Transverse colon (tissue), 4 donors: Measurements from ENCODE around the gene PILRA.

Source experiments
- CTCF ChIP-seq, 5 experiments: fragments of 200-600 bp in 3 of 5; fragments of 450-650 bp in 2 of 5; sonication (generic) in 3 of 5; IDR thresholded peaks; 1 replicate in 2 of 5; 2 replicates in 3 of 5; pipeline ENCODE4 v1.5.1; 2016 to 2017; ENCODE audit warnings: antibody characterized with exemption in 5 of 5, inconsistent platforms in 3 of 5, mild to moderate bottlenecking in 2 of 5, moderate library complexity in 1 of 5
- POLR2A ChIP-seq: fragments of 450-650 bp; IDR thresholded peaks from one replicate; pipeline ENCODE4 v1.6.1; 2016; ENCODE audit warnings: antibody characterized with exemption, mild to moderate bottlenecking, moderate library complexity
- POLR2AphosphoS5 ChIP-seq, 3 donors: sonication (generic); formaldehyde crosslinking; IDR thresholded peaks; one replicate each; pipeline ENCODE4 v1.6.1; 2016; ENCODE audit warnings: antibody characterized with exemption in 3 of 3

- TF ChIP-seq POLR2AphosphoS5 (IDR thresholded peaks at IDR 0.05) (no peak), CTCF (IDR thresholded peaks at IDR 0.05) (no peak), POLR2A (no peak)
Observed at GRCh38 chr7:100437150-100438100, 64.1 kb downstream of the PILRA start.
